IMR-90 (cell line): ENCODE measurements around the gene SCGB1A1. TPM values are rescaled to one million over a fixed set of nuclear protein-coding genes. Genes with fewer than 3 reads are reported as not detected.

ENCODE experiments used
- ATAC-seq: fragments of 200-7000 bp; cut with Tn5 transposase; 2 replicates; pipeline ENCODE4 v1.9.1; 2020; ENCODE audit warnings: low read depth, mild to moderate bottlenecking, moderate library complexity
- BruUV-seq: library from RNA; stranded (reverse); fragments of 400-500 nt; replicated peaks from 2 replicates; lab custom pipeline; 2021; lab: Mats Ljungman, UMichigan
- CTCF ChIA-PET: fragments of 300-600 bp; formaldehyde crosslinking; extraction: SDS; loops from one replicate; lab custom pipeline; 2021; ENCODE audit warnings: antibody characterized with exemption; lab: Yijun Ruan, JAX
- POLR2A ChIA-PET: fragments of 300-600 bp; sonication (Branson Sonifier 250); formaldehyde crosslinking; loops from one replicate; lab custom pipeline; 2022; ENCODE audit warnings: antibody characterized with exemption; ENCODE audit not compliant: unreplicated experiment; lab: Charles Lee
- DNase-seq: peaks from one replicate; pipeline ENCODE4 v3.0.0; 2013
- H2AFZ ChIP-seq: replicated peaks from 2 replicates; pipeline ENCODE3; 2013; ENCODE audit warnings: low read length, mild to moderate bottlenecking; ENCODE audit not compliant: poor library complexity
- H2AK5ac ChIP-seq: 2 replicates; pipeline ENCODE4 v1.6.1; 2013; ENCODE audit warnings: low read depth, low read length, inconsistent platforms
- H2AK9ac ChIP-seq: replicated peaks from 2 replicates; pipeline ENCODE3; 2013; ENCODE audit warnings: mild to moderate bottlenecking, low read depth, low read length, moderate library complexity; ENCODE audit not compliant: poor library complexity
- H2BK120ac ChIP-seq: 2 replicates; pipeline ENCODE4 v1.6.1; 2013; ENCODE audit warnings: low read depth, low read length, inconsistent platforms
- H2BK15ac ChIP-seq: 3 replicates; pipeline ENCODE4 v1.6.1; 2013; ENCODE audit warnings: low read depth, low read length, inconsistent platforms
- H2BK20ac ChIP-seq: 2 replicates; pipeline ENCODE4 v1.6.1; 2013; ENCODE audit warnings: low read depth, mild to moderate bottlenecking, inconsistent platforms, low read length, moderate library complexity
- H2BK5ac ChIP-seq: 2 replicates; pipeline ENCODE4 v1.6.1; 2013; ENCODE audit warnings: mild to moderate bottlenecking, low read depth, low read length, inconsistent platforms; ENCODE audit not compliant: poor library complexity, severe bottlenecking
- H3K14ac ChIP-seq: replicated peaks from 2 replicates; pipeline ENCODE4 v1.6.1; 2013; ENCODE audit warnings: low read depth, low read length, inconsistent platforms
- H3K18ac ChIP-seq: 2 replicates; pipeline ENCODE4 v1.6.1; 2013; ENCODE audit warnings: low read depth, low read length, control low read depth
- H3K23ac ChIP-seq: 2 replicates; pipeline ENCODE4 v1.6.1; 2013; ENCODE audit warnings: low read depth, low read length, inconsistent platforms
- H3K27ac ChIP-seq: 2 replicates; pipeline ENCODE4 v1.5.1; 2013; ENCODE audit warnings: mild to moderate bottlenecking, control low read depth, low read length; ENCODE audit not compliant: insufficient read depth
- H3K27me3 ChIP-seq: 2 replicates; pipeline ENCODE4 v1.6.1; 2013; ENCODE audit warnings: low read length; ENCODE audit not compliant: control insufficient read depth, insufficient read depth
- H3K36me3 ChIP-seq: 2 replicates; pipeline ENCODE4 v1.6.1; 2013; ENCODE audit warnings: low read length, mixed read lengths; ENCODE audit not compliant: control insufficient read depth, insufficient read depth
- H3K4ac ChIP-seq: 2 replicates; pipeline ENCODE4 v1.6.1; 2013; ENCODE audit warnings: low read depth, low read length, inconsistent platforms
- H3K4me1 ChIP-seq: 2 replicates; pipeline ENCODE4 v1.6.1; 2013; ENCODE audit warnings: low read length, mixed read lengths; ENCODE audit not compliant: control insufficient read depth, insufficient read depth
- H3K4me2 ChIP-seq: 2 replicates; pipeline ENCODE4 v1.6.1; 2013; ENCODE audit warnings: low read depth, mild to moderate bottlenecking, control low read depth, low read length, moderate library complexity
- H3K4me3 ChIP-seq: 2 replicates; pipeline ENCODE4 v1.5.1; 2013; ENCODE audit warnings: low read depth, mild to moderate bottlenecking, control low read depth, low read length, moderate library complexity; ENCODE audit not compliant: insufficient read depth
- H3K56ac ChIP-seq: 2 replicates; pipeline ENCODE4 v1.6.1; 2013; ENCODE audit warnings: low read length, inconsistent platforms; ENCODE audit not compliant: insufficient read depth; ENCODE audit errors: extremely low read depth
- H3K79me1 ChIP-seq, 2 experiments: 2 replicates each; pipeline ENCODE4 v1.6.1; 2013; ENCODE audit warnings: low read length in 2 of 2, inconsistent platforms in 1 of 2, low read depth in 1 of 2
- H3K9ac ChIP-seq: 2 replicates; pipeline ENCODE4 v1.6.1; 2013; ENCODE audit warnings: low read depth, low read length, control low read depth
- H3K9me1 ChIP-seq: 2 replicates; pipeline ENCODE4 v1.6.1; 2013; ENCODE audit warnings: low read length, inconsistent platforms; ENCODE audit not compliant: insufficient read depth
- H3K9me3 ChIP-seq: 2 replicates; pipeline ENCODE4 v1.6.1; 2013; ENCODE audit warnings: low read length; ENCODE audit not compliant: control insufficient read depth, insufficient read depth
- H4K20me1 ChIP-seq: 2 replicates; pipeline ENCODE4 v1.6.1; 2013; ENCODE audit warnings: low read length, inconsistent platforms; ENCODE audit not compliant: insufficient read depth
- H4K5ac ChIP-seq: 2 replicates; pipeline ENCODE4 v1.6.1; 2013; ENCODE audit warnings: mild to moderate bottlenecking, low read depth, low read length, control low read depth
- H4K8ac ChIP-seq, 2 experiments: 2 replicates each; pipeline ENCODE4 v1.6.1; 2013; ENCODE audit warnings: low read depth in 2 of 2, low read length in 2 of 2, control low read depth in 1 of 2, inconsistent platforms in 1 of 2
- H4K91ac ChIP-seq: 2 replicates; pipeline ENCODE4 v1.6.1; 2013; ENCODE audit warnings: low read depth, low read length, inconsistent platforms; ENCODE audit not compliant: insufficient read depth
- CEBPB ChIP-seq: IDR thresholded peaks from 2 replicates; pipeline ENCODE4 v1.6.1; 2012; ENCODE audit warnings: low read depth, low read length, improper control_type of control experiment
- CHD1 ChIP-seq: IDR thresholded peaks from 2 replicates; pipeline ENCODE4 v1.6.1; 2012; ENCODE audit warnings: low read depth, low read length, improper control_type of control experiment
- CTCF ChIP-seq: conservative IDR thresholded peaks from 2 replicates; pipeline ENCODE4 v1.5.1; 2012; ENCODE audit warnings: mild to moderate bottlenecking, low read depth, low read length, improper control_type of control experiment
- ELK1 ChIP-seq: fragments of 150-350 bp; IDR thresholded peaks from 2 replicates; pipeline ENCODE4 v1.6.1; 2016; ENCODE audit warnings: low read depth, mild to moderate bottlenecking, low read length, moderate library complexity, borderline replicate concordance
- NFE2L2 ChIP-seq: fragments of 150-350 bp; IDR thresholded peaks from 2 replicates; pipeline ENCODE4 v1.6.1; 2016; ENCODE audit warnings: low read depth, mild to moderate bottlenecking, low read length
- POLR2A ChIP-seq: IDR thresholded peaks from 2 replicates; pipeline ENCODE4 v1.6.1; 2012; ENCODE audit warnings: mild to moderate bottlenecking, low read depth, low read length
- RFX5 ChIP-seq: IDR thresholded peaks from 2 replicates; pipeline ENCODE4 v1.8.0; 2012; ENCODE audit warnings: low read depth, mild to moderate bottlenecking, low read length, moderate library complexity
- USF2 ChIP-seq: fragments of 150-350 bp; IDR thresholded peaks from 2 replicates; pipeline ENCODE4 v1.6.1; 2017; ENCODE audit warnings: mild to moderate bottlenecking, antibody characterized with exemption, low read length, low read depth
- WGBS, 2 experiments: methylation state at CpG; one replicate each; pipeline versions ENCODE4 v1.1.5 to v1.1.7; 2013; ENCODE audit warnings: missing lambda C conversion rate in 2 of 2; ENCODE audit not compliant: insufficient read length in 1 of 2; ENCODE audit errors: extremely low coverage in 2 of 2; 5-methylcytosine and 5-hydroxymethylcytosine counted together
- dilution Hi-C: fragments of 300-500 bp; cut with HindIII; formaldehyde crosslinking; loops from one replicate; pipeline ENCODE4 v1.14.3; 2018; ENCODE audit warnings: low sequenced_read_pairs; ENCODE audit not compliant: unreplicated experiment
- in situ Hi-C: fragments of 300-500 bp; cut with MboI; formaldehyde crosslinking; loops from 3 replicates; pipeline ENCODE4 v1.14.3; 2019; ENCODE audit warnings: low sequenced_read_pairs, inconsistent platforms, mixed read lengths
- intact Hi-C: fragments of 100-400 bp; cut with micrococcal nuclease; formaldehyde crosslinking; loops from 2 replicates; pipeline ENCODE4 v1.10.0; 2022
- polyA plus RNA-seq, 3 experiments: library from polyadenylated mRNA; depleted of rRNA; stranded (reverse); fragments of >200 nt; gene quantifications; 2 replicates each; pipeline ENCODE4 v1.2.3, GENCODE V29; 2012; ENCODE audit warnings: low replicate concordance in 1 of 3
- total RNA-seq: library from RNA; depleted of rRNA; stranded (reverse); fragments of >200 nt; gene quantifications from 2 replicates; pipeline ENCODE4 v1.2.3, GENCODE V29; 2012

SCGB1A1 gene
- total and polyA plus RNA-seq, 2 of the 4 experiments (the other 2 are of a cell fraction) = not detected

GRCh38 chr11:62471603-62472002 is 52.8 kb downstream of the SCGB1A1 start:
- no peaks in the 10 kb centered on the region for H3K36me3 ChIP-seq
- H2BK5ac ChIP-seq = no peak overlapping the region
- dilution Hi-C loops (no loop called here), in situ Hi-C loops (no loop called here), intact Hi-C loops (no loop called here)
- H4K5ac ChIP-seq = no peak overlapping the region
- H2BK15ac ChIP-seq = no peak overlapping the region
- no peak overlapping the region for H3K56ac ChIP-seq
- no peak overlapping the region for H3K9ac ChIP-seq
- CTCF ChIA-PET = no interaction called here
- ATAC-seq (no peak), DNase-seq (no peak)
- no peak for TF ChIP-seq USF2
- TF ChIP-seq CTCF = no peak
- no peak for TF ChIP-seq NFE2L2
- no peak for TF ChIP-seq CEBPB
- no peak for TF ChIP-seq RFX5
- no peak for TF ChIP-seq POLR2A
- TF ChIP-seq CHD1 = no peak
- no peak for TF ChIP-seq ELK1
- H3K4me3 ChIP-seq = no peak overlapping the region
- H2BK120ac ChIP-seq = no peak overlapping the region
- H3K27me3 ChIP-seq = no peaks in the 10 kb centered on the region
- H3K14ac ChIP-seq = no peak overlapping the region
- H3K4me1 ChIP-seq = peaks cover 8% of the 10 kb centered on the region
- no peak overlapping the region for H2BK20ac ChIP-seq
- peak overlapping the region; percentile 44 for H2AK5ac ChIP-seq
- WGBS, 2 experiments = 100% methylated on average over 4 of the region's 7 CpGs; no CpG with 5 or more reads in 1 of the 2 experiments
- H3K18ac ChIP-seq = no peak overlapping the region
- no TSS peak for BruUV-seq
- H3K4ac ChIP-seq = no peak overlapping the region
- peaks cover 13% of the 10 kb centered on the region for H3K9me1 ChIP-seq
- H3K27ac ChIP-seq = no peak overlapping the region
- POLR2A ChIA-PET = no interaction called here
- H2AK9ac ChIP-seq = no peak overlapping the region
- no peak overlapping the region for H2AFZ ChIP-seq
- no peak overlapping the region for H3K23ac ChIP-seq
- H3K4me2 ChIP-seq = no peak overlapping the region
- H4K8ac ChIP-seq = no peak overlapping the region
- H3K9me3 ChIP-seq = no peaks in the 10 kb centered on the region
- no peaks in the 10 kb centered on the region for H4K20me1 ChIP-seq
- no peaks in the 10 kb centered on the region for H3K79me1 ChIP-seq
- H4K91ac ChIP-seq = no peak overlapping the region
